ENCODE measurements around the gene ADAMTS3. TPM values are rescaled to one million over a fixed set of nuclear protein-coding genes. Genes with fewer than 3 reads are reported as not detected.

Gene ADAMTS3
- total RNA-seq, 2 experiments from 2014 or later = not detected

- Histone ChIP-seq H4K20me1 (ENCODE audit: insufficient read depth, low read length) (no peaks in the 10 kb centered on the region), H2AFZ (ENCODE audit: low read length) (no peak overlapping the region), H3K4me2 (ENCODE audit: low read length) (no peak overlapping the region), H3K79me2 (ENCODE audit: insufficient read depth, low read depth, low read length) (no peaks in the 10 kb centered on the region), H3K9me3 (ENCODE audit: low read length) (no peaks in the 10 kb centered on the region), H3K4me1 (ENCODE audit: insufficient read depth, low read length, poor library complexity, severe bottlenecking) (no peaks in the 10 kb centered on the region), H3K36me3 (ENCODE audit: insufficient read depth, low read length) (no peaks in the 10 kb centered on the region), H3K27ac (ENCODE audit: low read depth, low read length, poor library complexity, severe bottlenecking) (no peak overlapping the region), H3K4me3 (ENCODE audit: low read depth, low read length, poor library complexity, severe bottlenecking) (no peak overlapping the region), H3K9me2 (ENCODE audit: insufficient read depth, low read length) (no peaks in the 10 kb centered on the region)
- POLR2A ChIA-PET = no interaction called here
- intact Hi-C loops (cut with micrococcal nuclease; ENCODE audit: unreplicated experiment) = no loop called here
- TF ChIP-seq CTCF (conservative IDR thresholded peaks at IDR 0.05; ENCODE audit: low read length) (no peak), EZH2phosphoT487 (IDR thresholded peaks at IDR 0.05; ENCODE audit: borderline replicate concordance, low read depth, low read length) (no peak)
- CTCF ChIA-PET (ENCODE audit: unreplicated experiment) = no interaction called here
- BruUV-seq (replicated peaks) = no TSS peak
- DNase-seq (ENCODE audit: low spot score) = no peak
Measured at GRCh38 chr4:72374159-72374558, 194.9 kb downstream of the ADAMTS3 start.

- TF ChIP-seq CTCF (conservative IDR thresholded peaks at IDR 0.05; ENCODE audit: low read length) = no peak
- no peak for TF ChIP-seq EZH2phosphoT487 (IDR thresholded peaks at IDR 0.05; ENCODE audit: borderline replicate concordance, low read depth, low read length)
- Histone ChIP-seq H3K4me3 (ENCODE audit: low read depth, low read length, poor library complexity, severe bottlenecking) (no peak overlapping the region), H3K4me1 (ENCODE audit: insufficient read depth, low read length, poor library complexity, severe bottlenecking) (no peaks in the 10 kb centered on the region), H3K36me3 (ENCODE audit: insufficient read depth, low read length) (no peaks in the 10 kb centered on the region), H3K9me3 (ENCODE audit: low read length) (no peaks in the 10 kb centered on the region), H2AFZ (ENCODE audit: low read length) (no peak overlapping the region), H3K4me2 (ENCODE audit: low read length) (no peak overlapping the region), H4K20me1 (ENCODE audit: insufficient read depth, low read length) (no peaks in the 10 kb centered on the region), H3K9me2 (ENCODE audit: insufficient read depth, low read length) (no peaks in the 10 kb centered on the region), H3K27ac (ENCODE audit: low read depth, low read length, poor library complexity, severe bottlenecking) (no peak overlapping the region), H3K79me2 (ENCODE audit: insufficient read depth, low read depth, low read length) (no peaks in the 10 kb centered on the region)
- intact Hi-C loops (cut with micrococcal nuclease; ENCODE audit: unreplicated experiment) = no loop called here
- no peak for DNase-seq (ENCODE audit: low spot score)
- CTCF ChIA-PET (ENCODE audit: unreplicated experiment) = no interaction called here
- no TSS peak for BruUV-seq (replicated peaks)
- POLR2A ChIA-PET = interaction anchor here (0.6 kb wide), 2 partner anchors 83 to 1971 kb away, joined by 3 read pairs; no protein-coding TSS in a partner anchor
Measured at GRCh38 chr4:72366601-72367000, 202.4 kb downstream of the ADAMTS3 start.

- no peak overlapping the region for H3K4me3 ChIP-seq (ENCODE audit: low read depth, low read length, poor library complexity, severe bottlenecking)
- H2AFZ ChIP-seq (ENCODE audit: low read length) = no peak overlapping the region
- TF ChIP-seq CTCF (conservative IDR thresholded peaks at IDR 0.05; ENCODE audit: low read length) = no peak
- POLR2A ChIA-PET = interaction anchor here (0.6 kb wide), 2 partner anchors 82 to 1971 kb away, joined by 3 read pairs; no protein-coding TSS in a partner anchor
- H3K36me3 ChIP-seq (ENCODE audit: insufficient read depth, low read length) = no peaks in the 10 kb centered on the region
- BruUV-seq (replicated peaks) = no TSS peak
- no peaks in the 10 kb centered on the region for H3K9me3 ChIP-seq (ENCODE audit: low read length)
- H3K4me2 ChIP-seq (ENCODE audit: low read length) = no peak overlapping the region
- H3K4me1 ChIP-seq (ENCODE audit: insufficient read depth, low read length, poor library complexity, severe bottlenecking) = no peaks in the 10 kb centered on the region
- CTCF ChIA-PET (ENCODE audit: unreplicated experiment) = no interaction called here
- H3K9me2 ChIP-seq (ENCODE audit: insufficient read depth, low read length) = no peaks in the 10 kb centered on the region
- intact Hi-C loops (cut with micrococcal nuclease; ENCODE audit: unreplicated experiment) = no loop called here
- DNase-seq (ENCODE audit: low spot score) = no peak
- no peaks in the 10 kb centered on the region for H3K79me2 ChIP-seq (ENCODE audit: insufficient read depth, low read depth, low read length)
- no peaks in the 10 kb centered on the region for H4K20me1 ChIP-seq (ENCODE audit: insufficient read depth, low read length)
- H3K27ac ChIP-seq (ENCODE audit: low read depth, low read length, poor library complexity, severe bottlenecking) = no peak overlapping the region
Measured at GRCh38 chr4:72365981-72366380, 203.0 kb downstream of the ADAMTS3 start.

Measured in OCI-LY7 (cell line).